ENCODE data around the gene CRTAP. TPM values are rescaled to one million over a fixed set of nuclear protein-coding genes. Genes with fewer than 3 reads are reported as not detected.
A peak's percentile ranks its signal among the peaks of the same experiment; 100 is the strongest.

The CRTAP gene
- 46.1 and 54.2 TPM in 2 replicates for total RNA-seq (2016; rRNA removed; fragmentation: Illumina TruSeq; extraction: Trizol)
- 26.6 and 28.3 TPM in 2 replicates for total RNA-seq (2016; cell fraction: cytosol; rRNA removed; fragmentation: Illumina TruSeq; extraction: Trizol; ENCODE audit: low read depth)
- 34.2 and 54.9 TPM in 2 replicates for total RNA-seq (2016; cell fraction: insoluble cytoplasmic fraction; rRNA removed; fragmentation: Illumina TruSeq; extraction: Trizol)
- 85.6 and 91.0 TPM in 2 replicates for total RNA-seq (2016; cell fraction: membrane; rRNA removed; fragmentation: Illumina TruSeq; extraction: Trizol)
- 39.9 and 50.8 TPM in 2 replicates for total RNA-seq (2016; cell fraction: nucleus; rRNA removed; fragmentation: Illumina TruSeq; extraction: Trizol)
- 86.2 and 119 TPM in 2 replicates for polyA plus RNA-seq (2011; rRNA removed)
- polyA plus RNA-seq (2011; cell fraction: cytosol; rRNA removed) = 84.4 and 95.4 TPM in 2 replicates
- polyA plus RNA-seq (2011; cell fraction: nucleus; rRNA removed) = 22.0 and 27.3 TPM in 2 replicates
- polyA plus RNA-seq (2012) = 67.7 and 77.4 TPM in 2 replicates
- 56.8 and 61.8 TPM in 2 replicates for polyA plus RNA-seq (2016; cell fraction: cytosol; fragmentation: Illumina TruSeq; extraction: Trizol; ENCODE audit: low read depth)
- polyA plus RNA-seq (2016; cell fraction: insoluble cytoplasmic fraction; fragmentation: Illumina TruSeq; extraction: Trizol; ENCODE audit: low read depth) = 67.1 and 72.0 TPM in 2 replicates
- polyA plus RNA-seq (2016; cell fraction: membrane; fragmentation: Illumina TruSeq; extraction: Trizol; ENCODE audit: low read depth) = 112 and 133 TPM in 2 replicates
- 93.0 and 101 TPM in 2 replicates for polyA plus RNA-seq (2016; cell fraction: nucleus; fragmentation: Illumina TruSeq; extraction: Trizol; ENCODE audit: insufficient read depth, low read depth)
- 51.0 and 179 TPM in 2 replicates for polyA minus RNA-seq (2011; rRNA and poly(A)+ RNA removed; ENCODE audit: low replicate concordance)
- 49.0 and 49.8 TPM in 2 replicates for polyA minus RNA-seq (2011; cell fraction: cytosol; rRNA and poly(A)+ RNA removed)
- polyA minus RNA-seq (2011; cell fraction: nucleus; rRNA and poly(A)+ RNA removed) = 10.0 and 11.6 TPM in 2 replicates
- percentile 67 among the genes with signal in this experiment for Bru-seq, nascent RNA
- percentile 65 among the genes with signal in this experiment for BruChase-seq, experiment 1, labeled RNA remaining after a 6-hour chase
- percentile 59 among the genes with signal in this experiment for BruChase-seq, experiment 2, labeled RNA remaining after a 2-hour chase
- long read RNA-seq, experiment 1, full-length matches to known transcripts = 57 of 67 reads
- long read RNA-seq, experiment 1, partial matches to known transcripts = 2 of 67 reads
- long read RNA-seq, experiment 1, other reads (novel, unspliced or antisense) = 8 of 67 reads
- long read RNA-seq, experiment 2, full-length matches to known transcripts = 81 of 211 reads
- long read RNA-seq, experiment 2, partial matches to known transcripts = 34 of 211 reads
- long read RNA-seq, experiment 2, other reads (novel, unspliced or antisense) = 96 of 211 reads

DNA sequence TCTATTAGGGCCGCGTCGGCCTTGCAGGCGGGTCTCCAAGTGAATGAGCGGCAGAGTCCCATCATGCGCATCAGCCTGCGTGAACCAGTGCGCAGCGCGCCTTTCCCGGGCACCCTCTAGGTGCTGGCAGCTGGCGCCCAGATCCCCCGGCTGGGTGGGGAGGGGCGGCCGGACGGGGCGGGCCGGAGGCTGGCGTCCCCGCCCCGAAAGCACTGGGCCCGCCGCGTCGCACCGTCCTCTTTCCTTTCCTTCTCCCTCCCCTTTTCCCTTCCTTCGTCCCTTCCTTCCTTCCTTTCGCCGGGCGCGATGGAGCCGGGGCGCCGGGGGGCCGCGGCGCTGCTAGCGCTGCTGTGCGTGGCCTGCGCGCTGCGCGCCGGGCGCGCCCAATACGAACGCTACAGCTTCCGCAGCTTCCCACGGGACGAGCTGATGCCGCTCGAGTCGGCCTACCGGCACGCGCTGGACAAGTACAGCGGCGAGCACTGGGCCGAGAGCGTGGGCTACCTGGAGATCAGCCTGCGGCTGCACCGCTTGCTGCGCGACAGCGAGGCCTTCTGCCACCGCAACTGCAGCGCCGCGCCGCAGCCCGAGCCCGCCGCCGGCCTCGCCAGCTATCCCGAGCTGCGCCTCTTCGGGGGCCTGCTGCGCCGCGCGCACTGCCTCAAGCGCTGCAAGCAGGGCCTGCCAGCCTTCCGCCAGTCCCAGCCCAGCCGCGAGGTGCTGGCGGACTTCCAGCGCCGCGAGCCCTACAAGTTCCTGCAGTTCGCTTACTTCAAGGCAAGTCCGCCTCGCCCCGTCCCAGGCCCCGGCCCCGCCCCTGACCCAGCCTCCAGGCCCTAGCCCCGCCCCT, at the start of gene CRTAP:
TSS of gene CRTAP (plus strand) at position 243 of the 850 bp plus-strand sequence. CDS start at position 307, 64 bp downstream.
- no peaks in the 10 kb centered on the region for H3K9me3 ChIP-seq (ENCODE audit: low read length)
- no peaks in the 10 kb centered on the region for H4K20me1 ChIP-seq (ENCODE audit: insufficient read depth, low read length)
- peak within 1 kb of the TSS; percentile 93 for H3K27ac ChIP-seq (ENCODE audit: extremely low read length, insufficient read depth, low read length)
- H3K79me2 ChIP-seq (ENCODE audit: insufficient read depth, low read length) = peaks cover 2% of the 10 kb centered on the region
- H3K4me1 ChIP-seq (ENCODE audit: insufficient read depth, low read length) = peaks cover 31% of the 10 kb centered on the region
- peak within 1 kb of the TSS; percentile 78 to 94 (median 90) for H3K4me3 ChIP-seq (replicated peaks in 1 of 3; ENCODE audit: insufficient read depth in 1 of 3, low read depth in 2 of 3, low read length in 3 of 3)
- BruUV-seq (replicated peaks) = no TSS peak
- DNase-seq (ENCODE audit: low spot score) (peak; percentile 81), ATAC-seq (peak; percentile 95), FAIRE-seq (no peak)
- peak within 1 kb of the TSS; percentile 90 for H3K4me2 ChIP-seq (ENCODE audit: low read depth, low read length)
- WGBS (ENCODE audit: low lambda C conversion rate) = under 1% methylated on average over 31 of the region's 98 CpGs
- H2AFZ ChIP-seq (ENCODE audit: low read length) = peak within 1 kb of the TSS; percentile 72
- CTCF ChIA-PET (ENCODE audit: low intra/inter-chr PET ratio, low total read pairs) = no interaction called here
- no peaks in the 10 kb centered on the region; a peak in 2 of 5 replicates for H3K27me3 ChIP-seq (ENCODE audit: control insufficient read depth in 1 of 2, insufficient read depth in 2 of 2, low read length in 2 of 2)
- intact Hi-C loops (cut with micrococcal nuclease; ENCODE audit: unreplicated experiment) (loop anchor here (2.0 kb wide), 1 partner anchor 17 kb away; the partner anchor contains the start of genes GLB1 and TMPPE), in situ Hi-C loops (cut with HindIII; ENCODE audit: extremely low pct_ligation_motif_present, low pct_unique_long_range_greater_than_20kb) (no loop called here)
- POLR2A ChIA-PET = interaction anchor here (0.7 to 2.0 kb wide), 4 partner anchors 13 to 56 kb away, joined by 3 to 13 read pairs (median 6); partner anchors contain the start of genes GLB1 and TMPPE
- H3K36me3 ChIP-seq (replicated peaks in 1 of 2; ENCODE audit: control insufficient read depth in 1 of 2, insufficient read depth in 2 of 2, low read length in 2 of 2) = no peaks in the 10 kb centered on the region; a peak in 1 of 5 replicates
- H3K9ac ChIP-seq (ENCODE audit: insufficient read depth, low read depth, low read length) = peak within 1 kb of the TSS; percentile 92
- TF ChIP-seq USF2 (IDR thresholded peaks at IDR 0.05; ENCODE audit: low read depth, low read length) (no peak), USF2 (CRISPR knock-in tag; IDR thresholded peaks at IDR 0.05; ENCODE audit: borderline replicate concordance) (no peak), PHF5A (CRISPR knock-in tag; IDR thresholded peaks at IDR 0.05; ENCODE audit: low read depth, unreplicated experiment) (no peak), BRCA1 (CRISPR knock-in tag; IDR thresholded peaks at IDR 0.05) (no peak), MAFK (conservative IDR thresholded peaks at IDR 0.05 in 1 of 2, IDR thresholded peaks at IDR 0.05 in 1 of 2; ENCODE audit: low read length in 2 of 2) (no peak), ZFP36L2 (CRISPR knock-in tag; IDR thresholded peaks at IDR 0.05) (no peak), ZNF136 (CRISPR knock-in tag; IDR thresholded peaks at IDR 0.05; ENCODE audit: low read depth) (no peak), FOXO4 (CRISPR knock-in tag; conservative IDR thresholded peaks at IDR 0.05) (no peak), ZNF772 (CRISPR knock-in tag; IDR thresholded peaks at IDR 0.05) (peak; percentile 54; the same call in 1 of the 2 replicates), SRSF9 (IDR thresholded peaks at IDR 0.05; ENCODE audit: borderline replicate concordance, insufficient read depth, low read depth, low read length, poor library complexity, severe bottlenecking) (no peak), PCBP1 (IDR thresholded peaks at IDR 0.05; ENCODE audit: borderline replicate concordance, low read depth, low read length) (no peak), ZNF629 (CRISPR knock-in tag; conservative IDR thresholded peaks at IDR 0.05) (no peak), ZNF75D (CRISPR knock-in tag; IDR thresholded peaks at IDR 0.05; ENCODE audit: borderline replicate concordance) (no peak)

Measured in HepG2 (cell line).